Measurements from ENCODE around the gene SLCO1A2.
A peak's percentile ranks its signal among the peaks of the same experiment; 100 is the strongest.

SLCO1A2 gene

GRCh38 chr12:21330682-21331253 lies 3.9 kb downstream of the SLCO1A2 start:
- DNase-seq (ENCODE audit: low spot score) = no peak
- FAIRE-seq = no peak

GRCh38 chr12:21328578-21328977 lies 6.1 kb downstream of the SLCO1A2 start:
- no peak for DNase-seq (ENCODE audit: low spot score)
- FAIRE-seq = no peak

- DNase-seq (ENCODE audit: low spot score) = no peak
- no peak for FAIRE-seq
These were observed 10.2 kb downstream of the SLCO1A2 start for GRCh38 chr12:21324551-21324950.

GRCh38 chr12:21323736-21324135 lies 11.0 kb downstream of the SLCO1A2 start:
- FAIRE-seq (no peak), DNase-seq (ENCODE audit: low spot score) (no peak)

- FAIRE-seq (no peak), DNase-seq (ENCODE audit: low spot score) (no peak)
These were observed 25.9 kb downstream of the SLCO1A2 start for GRCh38 chr12:21308785-21309184.

- FAIRE-seq = no peak
- DNase-seq (ENCODE audit: low spot score) = peak; percentile 28
These were observed 29.1 kb downstream of the SLCO1A2 start for GRCh38 chr12:21305661-21306060.

- FAIRE-seq = no peak
- no peak for DNase-seq (ENCODE audit: low spot score)
These were observed 34.1 kb downstream of the SLCO1A2 start for GRCh38 chr12:21300632-21301031.

- DNase-seq (ENCODE audit: low spot score) (peak; percentile 33), FAIRE-seq (no peak)
These were observed 37.8 kb downstream of the SLCO1A2 start for GRCh38 chr12:21296751-21297406.

- DNase-seq (ENCODE audit: low spot score) = no peak
- no peak for FAIRE-seq
These were observed 38.4 kb downstream of the SLCO1A2 start for GRCh38 chr12:21296348-21296747.

GRCh38 chr12:21294176-21294575 lies 40.5 kb downstream of the SLCO1A2 start:
- FAIRE-seq = no peak

GRCh38 chr12:21292111-21292510 lies 42.6 kb downstream of the SLCO1A2 start:
- no peak for FAIRE-seq
- no peak for DNase-seq (ENCODE audit: low spot score)

More at GRCh38 chr12:21294176-21294575, 40.5 kb downstream of the SLCO1A2 start:
- no peak for DNase-seq (ENCODE audit: low spot score)

GRCh38 chr12:21289698-21290097 lies 45.0 kb downstream of the SLCO1A2 start:
- FAIRE-seq (no peak), DNase-seq (ENCODE audit: low spot score) (no peak)

GRCh38 chr12:21276826-21277225 lies 57.9 kb downstream of the SLCO1A2 start:
- no peak for DNase-seq (ENCODE audit: low spot score)
- peak; percentile 44 for FAIRE-seq

GRCh38 chr12:21265932-21266331 lies 68.8 kb downstream of the SLCO1A2 start:
- no peak for DNase-seq (ENCODE audit: low spot score)
- no peak for FAIRE-seq

GRCh38 chr12:21264232-21264631 lies 70.5 kb downstream of the SLCO1A2 start:
- DNase-seq (ENCODE audit: low spot score) = no peak
- no peak for FAIRE-seq

- no peak for FAIRE-seq
These were observed 77.5 kb downstream of the SLCO1A2 start for GRCh38 chr12:21257172-21257571.

GRCh38 chr12:21252070-21252469 lies 82.6 kb downstream of the SLCO1A2 start:
- DNase-seq (ENCODE audit: low spot score) (no peak), FAIRE-seq (no peak)

More at GRCh38 chr12:21257172-21257571, 77.5 kb downstream of the SLCO1A2 start:
- DNase-seq (ENCODE audit: low spot score) = no peak

- no peak for FAIRE-seq
- DNase-seq (ENCODE audit: low spot score) = no peak
These were observed 86.0 kb downstream of the SLCO1A2 start for GRCh38 chr12:21248679-21249078.

- FAIRE-seq = no peak
- DNase-seq (ENCODE audit: low spot score) = no peak
These were observed 94.9 kb downstream of the SLCO1A2 start for GRCh38 chr12:21239866-21240265.

- no peak for DNase-seq (ENCODE audit: low spot score)
- no peak for FAIRE-seq
These were observed 100.3 kb downstream of the SLCO1A2 start for GRCh38 chr12:21234395-21234794.

- FAIRE-seq (no peak), DNase-seq (ENCODE audit: low spot score) (no peak)
These were observed 110.8 kb downstream of the SLCO1A2 start for GRCh38 chr12:21223930-21224329.

GRCh38 chr12:21221778-21222177 lies 112.9 kb downstream of the SLCO1A2 start:
- FAIRE-seq (no peak), DNase-seq (ENCODE audit: low spot score) (no peak)

GRCh38 chr12:21221072-21221471 lies 113.6 kb downstream of the SLCO1A2 start:
- no peak for DNase-seq (ENCODE audit: low spot score)
- FAIRE-seq = no peak

All from urothelium cell line (cell line).